Omental fat pad (tissue), 4 donors: ENCODE results near the gene CTSA. TPM values are rescaled to one million over a fixed set of nuclear protein-coding genes. Genes with fewer than 3 reads are reported as not detected.

Source experiments
- ATAC-seq: fragments of 150-250 bp; one replicate; pipeline ENCODE4 v1.9.1; 2016; ENCODE audit warnings: mild to moderate bottlenecking, moderate library complexity; ENCODE audit not compliant: low FRiP score
- DNase-seq: peaks from one replicate; pipeline ENCODE4 v3.0.0-alpha.2; 2019; ENCODE audit warnings: low spot score
- CTCF ChIP-seq, 3 donors: fragments of 450-650 bp; IDR thresholded peaks; one replicate each; pipeline ENCODE4 v1.5.1; 2016 to 2017; ENCODE audit warnings: antibody characterized with exemption in 3 of 3, mild to moderate bottlenecking in 3 of 3, moderate library complexity in 2 of 3
- total RNA-seq, 4 donors: library from RNA; depleted of rRNA; stranded (reverse); fragments of >200 nt; gene quantifications; one replicate each; pipeline ENCODE4 v1.1.0, GENCODE V29; 2016

CTSA gene
- total RNA-seq, 4 donors from 2014 or later, result 79.2 to 148 (median 85.9) TPM

- no peak for TF ChIP-seq CTCF (IDR thresholded peaks at IDR 0.05)
- no peak for DNase-seq
- ATAC-seq, result no peak
Measured at GRCh38 chr20:45919542-45920399, 28.6 kb downstream of the CTSA start.

GRCh38 chr20:45920462-45921336 is 29.6 kb downstream of the CTSA start:
- no peak for TF ChIP-seq CTCF (IDR thresholded peaks at IDR 0.05)
- DNase-seq, result no peak
- ATAC-seq, result no peak

DNA sequence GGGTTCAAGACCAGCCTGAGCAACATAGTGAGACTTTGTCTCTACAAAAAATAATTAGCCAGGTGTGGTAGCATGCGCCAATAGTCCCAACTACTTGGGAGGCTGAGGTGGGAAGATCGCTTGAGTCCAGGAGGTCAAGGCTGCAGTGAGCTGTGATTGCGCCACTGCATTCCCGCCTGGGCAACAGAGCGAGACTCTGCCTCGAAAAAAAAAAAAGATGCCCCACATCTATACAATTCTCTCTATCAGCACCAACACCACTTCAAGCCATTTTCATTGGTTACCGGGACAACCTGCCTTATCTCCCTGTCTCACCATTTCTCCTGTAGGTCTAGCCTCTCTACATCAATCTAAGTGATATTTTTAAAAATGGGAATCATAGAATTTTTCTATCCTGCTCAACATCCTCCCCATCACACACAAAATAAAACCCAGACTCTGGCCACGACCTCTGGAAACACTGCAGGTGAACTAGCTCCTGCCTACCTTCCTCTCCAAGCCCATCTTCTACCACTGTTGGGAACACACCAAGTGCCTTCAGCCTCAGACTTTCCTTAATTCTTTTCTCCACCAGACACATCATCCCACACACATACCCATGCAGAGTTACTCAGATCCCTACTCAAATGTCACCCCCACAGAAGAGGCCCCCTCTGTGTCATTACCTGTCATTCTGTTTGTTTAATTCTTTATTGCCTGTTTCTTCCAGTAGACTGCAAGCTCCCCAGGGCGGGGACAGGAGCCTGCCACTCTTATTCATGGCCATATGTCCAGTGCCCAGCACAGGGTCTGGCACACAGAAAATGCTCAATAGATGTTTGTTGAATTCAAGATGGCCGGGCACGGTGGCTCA is 30.4 kb downstream of the CTSA start:
- no peak for TF ChIP-seq CTCF (IDR thresholded peaks at IDR 0.05)
- ATAC-seq (no peak), DNase-seq (no peak)

DNA sequence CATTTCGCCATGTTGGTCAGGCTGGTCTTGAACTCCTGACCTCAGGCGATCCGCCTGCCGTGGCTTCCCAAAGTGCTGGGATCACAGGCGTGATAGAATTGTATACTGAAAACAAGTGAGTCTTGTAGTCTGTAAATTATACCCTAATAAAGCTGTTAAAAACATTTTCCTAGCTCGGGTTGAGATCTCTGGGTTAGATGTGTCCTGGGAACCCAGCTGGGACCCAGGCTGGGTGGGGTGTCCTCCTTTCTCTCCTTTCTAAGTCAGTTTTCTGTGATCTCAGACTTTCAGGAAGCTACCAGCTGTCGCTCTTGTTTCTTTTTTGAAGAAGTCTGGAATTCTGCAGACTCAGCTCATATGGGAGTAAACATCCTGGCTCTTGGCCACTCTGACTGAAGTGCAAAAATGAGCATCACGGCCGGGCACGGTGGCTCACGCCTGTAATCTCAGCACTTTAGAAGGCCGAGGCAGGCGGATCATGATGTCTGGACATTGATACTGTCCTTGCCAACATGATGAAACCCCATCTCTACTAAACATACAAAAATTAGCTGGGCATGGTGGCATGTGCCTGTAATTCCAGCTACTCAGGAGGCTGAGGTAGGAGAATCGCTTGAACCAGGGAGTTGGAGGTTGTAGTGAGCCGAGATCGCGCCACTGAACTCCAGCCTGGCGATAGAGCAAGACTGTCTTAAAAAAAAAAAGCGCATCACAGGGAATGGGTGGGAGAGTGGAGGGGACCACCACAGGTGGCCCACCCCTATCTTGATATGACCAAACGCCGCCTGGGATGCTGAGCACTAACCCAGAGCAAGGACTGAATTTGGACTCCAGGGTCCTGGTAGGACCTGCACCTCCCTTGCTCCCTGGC is 33.5 kb downstream of the CTSA start:
- no peak for TF ChIP-seq CTCF (IDR thresholded peaks at IDR 0.05)
- DNase-seq (no peak), ATAC-seq (peak; percentile 70)

DNA sequence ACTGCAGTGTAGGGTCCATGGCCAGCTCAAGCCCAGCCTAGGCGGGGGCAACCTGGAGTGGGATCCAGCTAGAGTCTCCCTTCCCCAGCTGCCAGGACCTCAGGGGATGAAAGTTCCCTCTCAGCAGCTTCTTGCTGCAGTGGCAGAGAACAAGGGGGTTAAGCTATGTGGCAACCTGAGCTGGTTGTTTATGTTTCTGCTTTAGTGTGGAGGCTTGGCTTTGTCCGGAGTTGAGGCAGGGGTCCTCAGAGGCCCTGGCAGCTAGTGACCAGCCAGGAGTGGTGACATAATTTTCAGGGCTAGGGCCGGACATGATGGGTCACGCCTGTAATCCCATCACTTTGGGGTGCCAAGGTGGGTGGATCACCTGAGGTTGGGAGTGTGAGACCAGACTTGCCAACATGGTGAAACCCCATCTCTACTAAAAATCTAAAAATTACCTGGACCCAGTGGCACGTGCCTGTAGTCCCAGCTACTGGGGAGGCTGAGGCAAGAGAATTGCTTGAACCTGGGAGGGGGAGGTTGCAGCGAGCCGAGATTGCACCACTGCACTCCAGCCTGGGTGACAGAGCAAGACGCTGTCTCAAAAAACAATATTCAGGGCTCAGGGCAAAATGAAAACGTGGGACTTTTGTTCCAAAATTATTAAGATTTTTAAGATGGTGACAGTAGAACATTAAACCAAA is 34.8 kb downstream of the CTSA start:
- TF ChIP-seq CTCF (IDR thresholded peaks at IDR 0.05), result no peak
- DNase-seq (no peak), ATAC-seq (no peak)
